WTC11 (cell line): ENCODE results near the gene ZNF202. TPM values are rescaled to one million over a fixed set of nuclear protein-coding genes. Genes with fewer than 3 reads are reported as not detected.

Experiments
- ATAC-seq: fragments of 200-7000 bp; cut with Tn5 transposase; 2 replicates; pipeline ENCODE4 v1.10.0; 2021; ENCODE audit warnings: mild to moderate bottlenecking, moderate library complexity
- Bru-seq: library from RNA; stranded (reverse); fragments of 400-500 nt; gene quantifications from one replicate; lab custom pipeline; 2021; lab: Mats Ljungman, UMichigan
- CTCF ChIA-PET: fragments of 300-600 bp; sonication (Branson Sonifier 250); formaldehyde crosslinking; loops from one replicate; lab custom pipeline; 2021; ENCODE audit warnings: antibody characterized with exemption; lab: Charles Lee
- POLR2A ChIA-PET: fragments of 350-600 bp; sonication (Branson Sonifier 250); formaldehyde crosslinking; loops from one replicate; lab custom pipeline; 2021; ENCODE audit warnings: antibody characterized with exemption; lab: Charles Lee
- DNase-seq: peaks from one replicate; pipeline ENCODE4 v3.0.0; 2021; ENCODE audit warnings: low spot score
- H3K27ac Mint-ChIP-seq: 2 replicates; pipeline ENCODE4 v1.8.0; 2021; ENCODE audit warnings: mixed read lengths
- H3K27me3 Mint-ChIP-seq: 2 replicates; pipeline ENCODE4 v1.8.0; 2021; ENCODE audit warnings: low read depth, mild to moderate bottlenecking, moderate library complexity, mixed read lengths
- H3K36me3 Mint-ChIP-seq: 2 replicates; pipeline ENCODE4 v1.8.0; 2021; ENCODE audit warnings: mixed read lengths
- H3K4me1 Mint-ChIP-seq: 2 replicates; pipeline ENCODE4 v1.8.0; 2022; ENCODE audit warnings: mixed read lengths
- H3K4me3 Mint-ChIP-seq: 2 replicates; pipeline ENCODE4 v1.8.0; 2021; ENCODE audit warnings: mild to moderate bottlenecking, moderate library complexity, mixed read lengths
- H3K9me3 Mint-ChIP-seq: 2 replicates; pipeline ENCODE4 v1.8.0; 2021; ENCODE audit warnings: mixed read lengths
- ELF4 ChIP-seq: sonication (generic); formaldehyde crosslinking; IDR thresholded peaks from 2 replicates; pipeline ENCODE4 v1.8.1; 2022; ENCODE audit warnings: low read depth, mild to moderate bottlenecking, moderate library complexity, missing genetic modification reagents
- EMX1 ChIP-seq: fragments of 250-450 bp; sonication (Bioruptor Pico); IDR thresholded peaks from 2 replicates; pipeline ENCODE4 v1.8.0; 2021; ENCODE audit warnings: mild to moderate bottlenecking
- FOXJ3 ChIP-seq: sonication (generic); formaldehyde crosslinking; IDR thresholded peaks from 2 replicates; pipeline ENCODE4 v1.9.0; 2021; ENCODE audit warnings: missing genetic modification reagents, mild to moderate bottlenecking, borderline replicate concordance
- GABPB1 ChIP-seq: sonication (generic); formaldehyde crosslinking; IDR thresholded peaks from 2 replicates; pipeline ENCODE4 v1.8.1; 2023; ENCODE audit warnings: mild to moderate bottlenecking, missing genetic modification reagents
- HMGA2 ChIP-seq: fragments of 250-450 bp; sonication (Bioruptor Pico); IDR thresholded peaks from 2 replicates; pipeline ENCODE4 v1.4.0; 2021; ENCODE audit warnings: mild to moderate bottlenecking, moderate library complexity
- MXD4 ChIP-seq: fragments of 250-450 bp; sonication (Bioruptor Pico); IDR thresholded peaks from 2 replicates; pipeline ENCODE4 v1.8.0; 2021; ENCODE audit warnings: mild to moderate bottlenecking, moderate library complexity, borderline replicate concordance
- MYBL2 ChIP-seq: sonication (generic); formaldehyde crosslinking; IDR thresholded peaks from 2 replicates; pipeline ENCODE4 v1.8.1; 2023; ENCODE audit warnings: mild to moderate bottlenecking, moderate library complexity, missing genetic modification reagents
- NFATC4 ChIP-seq: fragments of 250-450 bp; sonication (Bioruptor Pico); IDR thresholded peaks from 2 replicates; pipeline ENCODE4 v1.9.0; 2021; ENCODE audit warnings: mild to moderate bottlenecking
- NR2C2 ChIP-seq: sonication (generic); formaldehyde crosslinking; IDR thresholded peaks from 2 replicates; pipeline ENCODE4 v1.8.0; 2022; ENCODE audit warnings: mild to moderate bottlenecking, missing genetic modification reagents
- RORB ChIP-seq: fragments of 250-450 bp; sonication (Bioruptor Pico); IDR thresholded peaks from 2 replicates; pipeline ENCODE4 v1.9.0; 2021; ENCODE audit warnings: mild to moderate bottlenecking
- SMAD4 ChIP-seq: sonication (generic); formaldehyde crosslinking; IDR thresholded peaks from 2 replicates; pipeline ENCODE4 v1.8.0; 2022; ENCODE audit warnings: mild to moderate bottlenecking, missing genetic modification reagents
- SP1 ChIP-seq: sonication (generic); formaldehyde crosslinking; conservative IDR thresholded peaks from 2 replicates; pipeline ENCODE4 v1.8.1; 2022; ENCODE audit warnings: missing genetic modification reagents
- TEAD1 ChIP-seq: sonication (generic); formaldehyde crosslinking; IDR thresholded peaks from 2 replicates; pipeline ENCODE4 v1.8.0; 2022; ENCODE audit warnings: mild to moderate bottlenecking, missing genetic modification reagents
- TEAD4 ChIP-seq: sonication (generic); formaldehyde crosslinking; IDR thresholded peaks from 2 replicates; pipeline ENCODE4 v1.8.0; 2022; ENCODE audit warnings: mild to moderate bottlenecking, missing genetic modification reagents
- TP53 ChIP-seq: sonication (generic); formaldehyde crosslinking; IDR thresholded peaks from 2 replicates; pipeline ENCODE4 v1.8.1; 2023; ENCODE audit warnings: mild to moderate bottlenecking, missing genetic modification reagents
- USF1 ChIP-seq: sonication (generic); formaldehyde crosslinking; IDR thresholded peaks from 2 replicates; pipeline ENCODE4 v1.8.0; 2022; ENCODE audit warnings: mild to moderate bottlenecking, missing genetic modification reagents
- USF2 ChIP-seq: sonication (generic); formaldehyde crosslinking; IDR thresholded peaks from 2 replicates; pipeline ENCODE4 v1.8.1; 2023; ENCODE audit warnings: mild to moderate bottlenecking, missing genetic modification reagents, moderate library complexity
- ZBTB21 ChIP-seq: sonication (generic); formaldehyde crosslinking; IDR thresholded peaks from 2 replicates; pipeline ENCODE4 v1.8.1; 2023; ENCODE audit warnings: mild to moderate bottlenecking, missing genetic modification reagents, borderline replicate concordance
- ZMAT4 ChIP-seq: fragments of 250-450 bp; sonication (Bioruptor Pico); IDR thresholded peaks from 2 replicates; pipeline ENCODE4 v1.9.0; 2021; ENCODE audit warnings: mild to moderate bottlenecking
- ZNF232 ChIP-seq: sonication (generic); formaldehyde crosslinking; IDR thresholded peaks from 2 replicates; pipeline ENCODE4 v1.8.0; 2022; ENCODE audit warnings: mild to moderate bottlenecking, missing genetic modification reagents
- ZNF396 ChIP-seq: fragments of 250-450 bp; sonication (Bioruptor Pico); IDR thresholded peaks from 2 replicates; pipeline ENCODE4 v1.8.0; 2021; ENCODE audit warnings: mild to moderate bottlenecking, moderate library complexity, borderline replicate concordance
- long read RNA-seq, 3 experiments: library from RNA in 1 of 3; library from capped mRNA in 1 of 3; library from polyadenylated mRNA in 1 of 3; unstranded in 2 of 3; stranded (forward) in 1 of 3; transcript quantifications; one replicate each; pipeline ENCODE4 v2.0.0, GENCODE V29; 2021
- total RNA-seq: library from RNA; stranded (reverse); gene quantifications from 3 replicates; pipeline ENCODE4 v1.2.3, GENCODE V29; 2021
- TF ChIP-seq, protein P1 (sequence below): sonication (generic); formaldehyde crosslinking; IDR thresholded peaks from 2 replicates; pipeline ENCODE4 v1.8.0; 2022; ENCODE audit warnings: mild to moderate bottlenecking, missing genetic modification reagents
- TF ChIP-seq, protein P2 (sequence below): sonication (generic); formaldehyde crosslinking; IDR thresholded peaks from 2 replicates; pipeline ENCODE4 v1.8.0; 2023; ENCODE audit warnings: missing genetic modification reagents
- TF ChIP-seq, protein P3 (sequence below): sonication (generic); formaldehyde crosslinking; IDR thresholded peaks from 2 replicates; pipeline ENCODE4 v1.8.1; 2022; ENCODE audit warnings: mild to moderate bottlenecking, missing genetic modification reagents, moderate library complexity, borderline replicate concordance
- TF ChIP-seq, protein P4 (sequence below): sonication (generic); formaldehyde crosslinking; IDR thresholded peaks from 2 replicates; pipeline ENCODE4 v1.8.0; 2022; ENCODE audit warnings: missing genetic modification reagents

Gene ZNF202
- total RNA-seq (29.9 to 33.3 TPM (median 32.4 TPM) in 3 replicates), Bru-seq, nascent RNA (percentile 98 among the genes with signal in this experiment)
- long read RNA-seq, experiment 1, full-length matches to known transcripts = 21 of 180 reads
- long read RNA-seq, experiment 1, partial matches to known transcripts = 26 of 180 reads
- long read RNA-seq, experiment 1, other reads (novel, unspliced or antisense) = 133 of 180 reads
- long read RNA-seq, experiment 2, partial matches to known transcripts = 7 of 36 reads
- long read RNA-seq, experiment 2, other reads (novel, unspliced or antisense) = 26 of 36 reads
- long read RNA-seq, experiment 3, partial matches to known transcripts = 3 of 9 reads
- long read RNA-seq, experiment 3, other reads (novel, unspliced or antisense) = 6 of 9 reads

DNA sequence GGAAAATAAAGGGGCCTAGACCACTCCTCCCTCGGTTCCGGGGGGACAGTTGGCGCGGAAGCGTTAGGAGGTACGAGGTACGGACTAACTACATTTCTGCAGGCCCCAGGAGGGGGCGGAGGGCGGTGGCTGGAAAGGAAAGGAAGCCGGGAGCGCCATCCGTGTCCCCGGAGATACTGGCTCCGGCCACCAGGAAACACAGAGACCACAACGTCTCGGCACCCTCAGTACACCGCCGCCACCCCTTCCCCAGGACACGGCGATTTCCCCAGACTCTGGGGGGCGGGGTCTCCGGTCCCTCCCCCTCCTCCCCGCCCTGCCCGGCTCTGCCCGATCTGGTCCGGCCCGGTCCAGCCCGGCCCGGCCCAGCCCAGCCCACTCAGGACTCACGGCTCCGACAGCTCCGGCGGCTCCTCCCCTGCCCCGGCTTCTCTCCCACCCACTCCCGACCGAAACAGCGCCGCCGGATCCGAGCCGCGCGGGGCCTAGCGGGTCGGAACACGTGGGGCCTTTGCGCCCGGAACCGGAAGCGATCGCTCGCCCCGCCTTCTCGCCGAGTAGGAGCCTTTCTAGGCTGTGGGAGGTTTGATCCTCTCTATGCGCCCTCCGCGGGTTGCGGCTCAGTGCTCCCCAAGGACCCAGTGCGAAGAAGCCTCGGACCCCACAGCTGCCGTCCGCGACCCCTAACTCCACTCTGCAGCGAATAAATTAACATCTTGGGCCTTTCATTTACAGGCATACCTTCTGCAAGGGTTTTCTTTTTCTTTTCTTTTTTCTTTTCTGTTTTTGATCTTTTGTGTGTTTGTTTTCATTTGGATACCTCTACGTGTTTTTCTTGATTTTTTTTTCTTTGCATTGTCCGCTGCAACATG lies at the start of gene ZNF202:
Gene ZNF202 (minus strand): TSS at position 502 of the 872 bp plus-strand sequence. CDS start 10,772 bp downstream, outside the sequence.
- peaks cover 22% of the 10 kb centered on the region for H3K9me3 Mint-ChIP-seq
- H3K36me3 Mint-ChIP-seq = peaks cover 40% of the 10 kb centered on the region
- CTCF ChIA-PET = interaction anchor here (1.5 kb wide), 1 partner anchor 31 kb away, joined by 6 read pairs; no protein-coding TSS in a partner anchor
- H3K4me3 Mint-ChIP-seq = peak within 1 kb of the TSS; percentile 79
- H3K27ac Mint-ChIP-seq = peak within 1 kb of the TSS; percentile 95
- H3K27me3 Mint-ChIP-seq = no peaks in the 10 kb centered on the region; the same call in 1 of the 2 replicates
- ATAC-seq (peak; percentile 72), DNase-seq (peak; percentile 90)
- POLR2A ChIA-PET = no interaction called here
- peaks cover 53% of the 10 kb centered on the region for H3K4me1 Mint-ChIP-seq
- TF ChIP-seq USF1 (CRISPR knock-in tag) (peak; percentile 95), NR2C2 (CRISPR knock-in tag) (0 out of 2 replicates have a peak, but pooled peaks have one; percentile 40), HMGA2 (no peak), USF2 (CRISPR knock-in tag) (peak; percentile 95), ZNF396 (no peak), EMX1 (CRISPR knock-in tag) (no peak), NFATC4 (no peak), MXD4 (no peak), ZNF232 (CRISPR knock-in tag) (no peak), MYBL2 (CRISPR knock-in tag) (peak; percentile 75), TEAD4 (CRISPR knock-in tag) (no peak), GABPB1 (peak; percentile 87), FOXJ3 (CRISPR knock-in tag) (no peak), RORB (no peak), ELF4 (CRISPR knock-in tag) (no peak), SMAD4 (CRISPR knock-in tag) (no peak), TEAD1 (CRISPR knock-in tag) (peak; percentile 47; the same call in 1 of the 2 replicates), ZBTB21 (CRISPR knock-in tag) (0 out of 2 replicates have a peak, but pooled peaks have one; percentile 52), TP53 (CRISPR knock-in tag) (peak; percentile 78; the same call in 1 of the 2 replicates), ZMAT4 (no peak), SP1 (peak; percentile 88)
- TF ChIP-seq, protein P1, sequence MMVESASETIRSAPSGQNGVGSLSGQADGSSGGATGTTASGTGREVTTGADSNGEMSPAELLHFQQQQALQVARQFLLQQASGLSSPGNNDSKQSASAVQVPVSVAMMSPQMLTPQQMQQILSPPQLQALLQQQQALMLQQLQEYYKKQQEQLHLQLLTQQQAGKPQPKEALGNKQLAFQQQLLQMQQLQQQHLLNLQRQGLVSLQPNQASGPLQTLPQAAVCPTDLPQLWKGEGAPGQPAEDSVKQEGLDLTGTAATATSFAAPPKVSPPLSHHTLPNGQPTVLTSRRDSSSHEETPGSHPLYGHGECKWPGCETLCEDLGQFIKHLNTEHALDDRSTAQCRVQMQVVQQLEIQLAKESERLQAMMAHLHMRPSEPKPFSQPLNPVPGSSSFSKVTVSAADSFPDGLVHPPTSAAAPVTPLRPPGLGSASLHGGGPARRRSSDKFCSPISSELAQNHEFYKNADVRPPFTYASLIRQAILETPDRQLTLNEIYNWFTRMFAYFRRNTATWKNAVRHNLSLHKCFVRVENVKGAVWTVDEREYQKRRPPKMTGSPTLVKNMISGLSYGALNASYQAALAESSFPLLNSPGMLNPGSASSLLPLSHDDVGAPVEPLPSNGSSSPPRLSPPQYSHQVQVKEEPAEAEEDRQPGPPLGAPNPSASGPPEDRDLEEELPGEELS (CRISPR knock-in tag) = peak; percentile 85
- TF ChIP-seq, protein P2, sequence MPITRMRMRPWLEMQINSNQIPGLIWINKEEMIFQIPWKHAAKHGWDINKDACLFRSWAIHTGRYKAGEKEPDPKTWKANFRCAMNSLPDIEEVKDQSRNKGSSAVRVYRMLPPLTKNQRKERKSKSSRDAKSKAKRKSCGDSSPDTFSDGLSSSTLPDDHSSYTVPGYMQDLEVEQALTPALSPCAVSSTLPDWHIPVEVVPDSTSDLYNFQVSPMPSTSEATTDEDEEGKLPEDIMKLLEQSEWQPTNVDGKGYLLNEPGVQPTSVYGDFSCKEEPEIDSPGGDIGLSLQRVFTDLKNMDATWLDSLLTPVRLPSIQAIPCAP (CRISPR knock-in tag) = no peak
- TF ChIP-seq, protein P3, sequence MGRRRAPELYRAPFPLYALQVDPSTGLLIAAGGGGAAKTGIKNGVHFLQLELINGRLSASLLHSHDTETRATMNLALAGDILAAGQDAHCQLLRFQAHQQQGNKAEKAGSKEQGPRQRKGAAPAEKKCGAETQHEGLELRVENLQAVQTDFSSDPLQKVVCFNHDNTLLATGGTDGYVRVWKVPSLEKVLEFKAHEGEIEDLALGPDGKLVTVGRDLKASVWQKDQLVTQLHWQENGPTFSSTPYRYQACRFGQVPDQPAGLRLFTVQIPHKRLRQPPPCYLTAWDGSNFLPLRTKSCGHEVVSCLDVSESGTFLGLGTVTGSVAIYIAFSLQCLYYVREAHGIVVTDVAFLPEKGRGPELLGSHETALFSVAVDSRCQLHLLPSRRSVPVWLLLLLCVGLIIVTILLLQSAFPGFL = peak; percentile 60; the same call in 1 of the 2 replicates
- TF ChIP-seq, protein P4, sequence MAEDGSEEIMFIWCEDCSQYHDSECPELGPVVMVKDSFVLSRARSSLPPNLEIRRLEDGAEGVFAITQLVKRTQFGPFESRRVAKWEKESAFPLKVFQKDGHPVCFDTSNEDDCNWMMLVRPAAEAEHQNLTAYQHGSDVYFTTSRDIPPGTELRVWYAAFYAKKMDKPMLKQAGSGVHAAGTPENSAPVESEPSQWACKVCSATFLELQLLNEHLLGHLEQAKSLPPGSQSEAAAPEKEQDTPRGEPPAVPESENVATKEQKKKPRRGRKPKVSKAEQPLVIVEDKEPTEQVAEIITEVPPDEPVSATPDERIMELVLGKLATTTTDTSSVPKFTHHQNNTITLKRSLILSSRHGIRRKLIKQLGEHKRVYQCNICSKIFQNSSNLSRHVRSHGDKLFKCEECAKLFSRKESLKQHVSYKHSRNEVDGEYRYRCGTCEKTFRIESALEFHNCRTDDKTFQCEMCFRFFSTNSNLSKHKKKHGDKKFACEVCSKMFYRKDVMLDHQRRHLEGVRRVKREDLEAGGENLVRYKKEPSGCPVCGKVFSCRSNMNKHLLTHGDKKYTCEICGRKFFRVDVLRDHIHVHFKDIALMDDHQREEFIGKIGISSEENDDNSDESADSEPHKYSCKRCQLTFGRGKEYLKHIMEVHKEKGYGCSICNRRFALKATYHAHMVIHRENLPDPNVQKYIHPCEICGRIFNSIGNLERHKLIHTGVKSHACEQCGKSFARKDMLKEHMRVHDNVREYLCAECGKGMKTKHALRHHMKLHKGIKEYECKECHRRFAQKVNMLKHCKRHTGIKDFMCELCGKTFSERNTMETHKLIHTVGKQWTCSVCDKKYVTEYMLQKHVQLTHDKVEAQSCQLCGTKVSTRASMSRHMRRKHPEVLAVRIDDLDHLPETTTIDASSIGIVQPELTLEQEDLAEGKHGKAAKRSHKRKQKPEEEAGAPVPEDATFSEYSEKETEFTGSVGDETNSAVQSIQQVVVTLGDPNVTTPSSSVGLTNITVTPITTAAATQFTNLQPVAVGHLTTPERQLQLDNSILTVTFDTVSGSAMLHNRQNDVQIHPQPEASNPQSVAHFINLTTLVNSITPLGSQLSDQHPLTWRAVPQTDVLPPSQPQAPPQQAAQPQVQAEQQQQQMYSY (CRISPR knock-in tag) = no peak
